PC-3 (cell line): ENCODE measurements around the gene BCO1.

ENCODE experiments used
- CTCF ChIP-seq: fragments of 300-600 bp; sonication (generic); conservative IDR thresholded peaks from 2 replicates; pipeline ENCODE4 v1.5.1; 2017; ENCODE audit warnings: antibody characterized with exemption, low read depth, mild to moderate bottlenecking, low read length
- EZH2phosphoT487 ChIP-seq: fragments of 300-600 bp; sonication (generic); IDR thresholded peaks from 2 replicates; pipeline ENCODE4 v1.6.1; 2018; ENCODE audit warnings: mild to moderate bottlenecking, antibody characterized with exemption, low read length, borderline replicate concordance

GRCh38 chr16:81319221-81319912 lies 80.9 kb downstream of the BCO1 start:
- TF ChIP-seq CTCF (no peak), EZH2phosphoT487 (no peak)
